Measurements from ENCODE around the gene PPP1R13B.

Gene PPP1R13B

DNA sequence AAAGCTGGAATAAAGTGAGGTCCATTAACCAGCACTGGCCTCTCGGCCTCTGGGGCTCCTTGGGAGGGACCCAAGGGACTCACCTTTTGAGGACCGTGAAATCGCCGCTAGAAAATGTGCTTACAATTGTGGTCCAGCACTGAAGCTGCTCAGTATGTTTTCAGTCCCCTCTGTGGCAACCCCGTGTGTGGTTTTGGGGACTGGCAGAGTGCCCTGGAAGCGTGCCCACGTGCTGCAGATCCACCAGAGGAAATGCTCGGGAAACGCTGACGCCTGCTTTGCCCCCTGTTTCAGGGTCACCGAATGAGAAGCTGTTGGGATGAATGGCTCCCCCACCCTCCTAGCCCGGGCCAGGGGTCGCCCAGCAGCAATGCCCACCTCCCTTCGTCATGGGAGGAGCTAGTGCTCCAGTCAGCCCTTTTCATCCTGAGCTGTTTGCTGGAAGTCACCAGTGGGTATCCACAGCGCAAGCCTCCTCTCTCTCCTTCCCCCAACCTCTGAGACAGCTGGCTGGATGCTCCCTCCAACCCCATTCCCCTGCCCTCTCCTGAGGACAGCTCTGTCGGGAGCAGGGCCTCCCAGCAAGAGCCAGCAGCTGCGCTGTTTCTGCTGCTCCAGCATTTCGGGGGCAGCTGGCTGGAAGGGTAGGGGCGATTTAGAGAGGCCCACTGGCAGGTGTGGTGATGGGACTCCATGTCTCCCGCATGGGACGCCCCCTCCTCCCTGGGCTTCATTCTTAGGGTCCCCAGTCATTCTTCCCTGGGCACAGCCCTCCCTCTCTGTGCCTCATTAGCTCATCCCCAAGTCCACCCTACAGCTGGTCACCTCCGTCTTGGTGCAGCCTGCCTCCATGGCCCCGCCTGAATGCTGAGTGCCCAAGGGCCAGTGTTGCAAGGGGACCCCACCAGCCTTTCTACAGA, 33.2 kb upstream of the PPP1R13B start:
- DNase-seq (ENCODE audit: low read depth in 1 of 2, low spot score in 1 of 2) = no peak

DNA sequence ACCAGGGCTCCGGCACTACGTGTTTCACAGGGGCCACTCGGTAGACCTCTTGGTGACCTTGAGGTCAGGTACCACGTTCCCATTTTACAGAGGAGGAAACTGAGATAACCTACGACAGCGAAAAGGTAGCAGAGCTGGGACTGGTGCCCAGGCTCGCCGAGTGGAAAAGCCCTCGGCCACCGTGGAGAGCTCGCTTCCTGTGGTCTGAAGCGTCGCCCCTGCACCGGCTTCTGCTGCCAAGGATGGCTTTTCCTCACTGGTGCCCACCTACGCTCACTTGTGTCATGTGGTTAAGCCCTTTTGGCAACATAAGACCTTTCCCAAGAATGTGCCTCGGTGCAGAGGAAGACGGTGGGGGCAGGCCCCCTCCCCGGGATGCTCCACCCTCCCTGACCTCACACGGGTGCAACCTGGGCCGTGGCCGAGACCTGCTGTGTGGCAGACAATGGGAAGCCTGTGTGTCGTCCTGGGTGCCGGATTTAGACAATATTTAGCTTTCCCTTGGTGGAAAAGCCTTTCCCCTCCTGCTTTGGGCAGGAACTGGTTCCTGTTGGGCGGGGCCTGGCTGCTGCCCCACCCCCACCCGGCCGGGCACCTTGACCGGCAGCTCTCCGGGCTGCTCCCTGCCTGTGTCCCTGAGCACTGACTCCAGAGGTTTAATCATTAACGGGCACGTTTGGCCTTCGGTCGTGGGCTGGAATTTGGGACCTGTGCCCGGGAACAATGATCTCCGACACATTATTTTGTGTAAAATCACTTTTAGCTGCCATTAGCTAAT, 32.4 kb upstream of the PPP1R13B start:
- DNase-seq (ENCODE audit: low read depth in 1 of 2, low spot score in 1 of 2) = no peak

DNA sequence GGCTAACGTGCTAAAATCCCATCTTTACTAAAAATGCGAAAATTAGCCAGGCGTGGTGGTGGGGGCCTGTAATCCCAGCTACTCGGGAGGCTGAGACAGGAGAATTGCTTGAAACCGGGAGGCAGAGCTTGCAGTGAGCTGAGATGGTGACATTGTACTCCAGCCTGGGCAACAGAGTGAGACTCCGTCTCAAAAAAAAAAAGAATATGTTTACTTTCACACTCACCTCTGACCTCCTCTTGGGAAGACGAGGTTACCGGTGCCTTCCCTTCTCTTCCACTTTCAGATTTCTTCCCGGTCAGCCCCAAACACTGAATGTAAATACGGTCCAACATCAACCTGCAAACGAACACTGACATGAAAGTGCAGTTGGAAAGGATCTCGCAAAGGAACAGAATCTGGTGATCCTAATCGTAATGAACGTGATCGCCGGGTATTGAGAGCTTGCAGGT, 31.8 kb upstream of the PPP1R13B start:
- DNase-seq (ENCODE audit: low read depth in 1 of 2, low spot score in 1 of 2) = no peak

DNA sequence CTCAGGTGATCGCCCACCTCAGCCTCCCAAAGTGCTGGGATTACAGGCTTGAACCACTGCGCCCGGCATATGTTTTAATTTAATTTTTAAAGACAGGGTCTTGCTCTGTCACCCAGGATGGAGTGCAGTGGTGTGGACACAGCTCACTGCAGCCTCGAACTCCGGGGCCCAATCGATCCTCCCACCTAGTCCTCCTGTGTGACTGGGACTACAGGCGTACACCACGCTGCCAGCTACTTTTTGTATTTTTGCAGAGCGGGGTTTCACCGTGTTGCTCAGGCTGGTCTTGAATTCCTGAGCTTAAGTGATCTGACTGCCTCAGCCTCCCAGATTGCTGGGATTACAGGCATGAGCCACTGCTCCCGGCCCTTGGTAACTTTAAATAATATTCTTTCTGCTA, 30.8 kb upstream of the PPP1R13B start:
- no peak for DNase-seq (ENCODE audit: low read depth in 1 of 2, low spot score in 1 of 2)

DNA sequence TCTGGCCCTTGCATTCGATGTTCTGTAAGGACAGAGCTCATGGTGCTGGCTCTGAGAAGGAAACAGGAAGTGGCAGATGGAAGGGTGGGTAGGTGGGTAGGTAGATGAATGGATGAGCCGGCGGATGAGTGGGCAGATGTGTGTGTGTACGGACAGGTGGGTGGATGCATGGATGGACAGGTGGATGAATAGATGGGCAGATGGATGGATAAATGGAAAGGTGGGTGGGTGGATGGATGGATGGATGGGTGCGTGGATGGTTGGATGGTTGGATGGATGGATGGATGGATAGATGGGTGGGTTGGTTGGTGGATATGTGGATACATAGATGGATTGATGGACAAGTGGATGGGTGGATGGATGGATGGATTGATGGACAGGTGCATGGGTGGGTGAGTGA, 27.6 kb upstream of the PPP1R13B start:
- DNase-seq (ENCODE audit: low read depth in 1 of 2, low spot score in 1 of 2) = no peak

DNA sequence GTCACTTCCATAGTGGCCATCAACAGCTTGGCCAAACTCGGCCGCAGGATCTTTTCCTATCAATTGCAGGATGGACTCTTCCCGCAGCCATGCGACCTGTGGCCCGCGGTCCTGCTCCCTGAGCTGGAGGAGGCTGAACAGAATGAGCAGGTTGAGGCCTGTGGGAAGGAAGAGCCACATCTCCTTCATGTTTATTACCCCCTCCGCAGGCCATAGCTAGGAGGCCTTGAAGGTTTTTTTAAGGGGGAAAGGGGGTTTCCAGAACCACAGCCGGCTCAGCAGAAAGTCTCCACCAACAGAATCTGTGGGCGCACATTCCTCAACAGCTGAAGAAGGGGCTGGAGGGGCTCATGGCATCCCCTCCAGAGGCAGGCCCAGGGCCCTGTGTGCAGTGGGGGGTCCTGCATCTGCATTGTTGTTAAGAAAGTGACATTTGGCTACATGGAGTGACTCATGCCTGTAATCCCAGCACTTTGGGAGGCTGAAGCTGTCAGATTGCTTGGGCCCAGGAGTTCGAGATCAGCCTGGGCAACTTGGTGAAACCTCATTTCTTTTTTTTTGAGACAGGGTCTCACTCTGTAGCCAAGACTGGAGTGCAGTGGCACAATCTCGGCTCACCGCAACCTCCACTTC, 25.2 kb upstream of the PPP1R13B start:
- DNase-seq (ENCODE audit: low read depth in 1 of 2, low spot score in 1 of 2) = no peak

DNA sequence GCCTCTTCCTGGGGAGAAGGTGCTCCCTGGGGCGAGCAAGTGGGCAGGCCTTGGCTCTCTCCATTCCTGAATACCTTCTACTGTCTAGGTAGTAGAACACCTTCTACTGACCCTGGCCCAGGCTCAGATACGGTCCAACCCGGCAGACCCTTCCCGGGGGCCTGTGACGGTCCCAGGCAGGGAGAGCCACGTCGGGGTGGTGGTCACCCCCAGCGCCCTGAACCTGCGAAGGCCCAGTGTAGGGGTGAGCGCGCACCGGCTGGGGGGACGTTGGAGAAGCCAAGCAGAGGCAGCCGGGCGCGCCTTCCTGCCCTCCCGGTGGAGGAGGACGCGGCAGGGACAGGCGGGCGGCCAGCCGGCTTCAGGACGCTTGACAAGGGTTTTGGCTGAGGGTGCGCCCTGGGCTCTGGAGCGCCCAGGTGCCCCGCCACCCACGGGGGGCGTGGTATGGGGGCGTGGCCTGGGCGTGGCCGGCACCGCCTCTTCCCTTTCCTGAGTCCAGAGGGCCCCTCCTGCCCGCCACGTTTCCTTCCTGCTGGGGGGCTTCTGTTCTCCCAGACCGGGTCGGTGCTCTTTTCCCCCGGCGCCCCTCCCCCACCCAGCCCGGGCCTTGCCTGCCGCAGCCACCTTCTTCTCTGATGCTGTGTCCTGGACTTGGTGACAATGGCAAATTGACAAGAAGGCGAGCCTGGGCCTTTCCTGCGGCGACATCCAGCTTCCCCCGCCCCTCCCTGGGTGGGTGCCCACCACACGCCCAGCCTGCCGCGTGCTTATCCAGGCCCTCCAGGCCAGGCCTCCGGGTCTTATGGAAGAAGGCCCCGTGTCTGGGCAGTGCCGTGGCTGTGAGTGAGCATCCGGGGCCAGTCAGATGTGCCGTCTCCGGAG, 24.5 kb upstream of the PPP1R13B start:
- DNase-seq (ENCODE audit: low read depth in 1 of 2, low spot score in 1 of 2) = peak; percentile 32 to 54

DNA sequence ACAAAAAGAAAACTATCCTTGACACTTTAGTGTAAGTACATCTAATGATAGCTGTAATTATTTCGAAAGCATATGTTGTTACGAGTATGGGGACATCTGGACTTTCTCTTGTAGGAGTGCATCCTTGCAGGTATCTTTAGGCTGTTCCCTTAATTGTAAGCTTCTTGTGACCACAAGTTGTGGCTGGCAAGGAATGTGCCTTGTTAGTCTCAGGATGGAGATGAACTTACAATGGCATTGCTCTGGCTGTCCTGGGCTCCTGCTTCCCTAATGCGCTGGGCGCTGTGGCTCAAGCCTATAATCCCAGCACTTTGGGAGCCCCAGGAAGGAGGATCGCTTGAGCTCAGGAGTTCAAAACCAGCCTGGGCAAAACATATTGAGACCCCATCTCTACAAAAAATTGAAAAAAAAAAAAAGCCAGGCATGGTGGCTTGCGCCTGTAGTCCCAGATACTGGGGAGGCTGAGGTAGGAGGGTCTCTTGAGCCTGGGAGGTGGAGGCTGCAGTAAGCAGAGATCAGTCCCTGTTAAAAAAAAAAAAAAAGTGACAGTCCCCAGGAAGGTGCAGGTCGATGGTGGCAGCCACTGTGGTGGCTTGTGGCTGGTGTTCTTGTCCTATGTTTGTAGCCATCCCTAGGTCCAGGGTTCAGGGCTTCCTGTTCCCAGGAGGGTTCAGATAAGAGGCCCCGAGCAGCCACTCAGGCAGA, 23.7 kb upstream of the PPP1R13B start:
- DNase-seq (ENCODE audit: low read depth in 1 of 2, low spot score in 1 of 2) = no peak

DNA sequence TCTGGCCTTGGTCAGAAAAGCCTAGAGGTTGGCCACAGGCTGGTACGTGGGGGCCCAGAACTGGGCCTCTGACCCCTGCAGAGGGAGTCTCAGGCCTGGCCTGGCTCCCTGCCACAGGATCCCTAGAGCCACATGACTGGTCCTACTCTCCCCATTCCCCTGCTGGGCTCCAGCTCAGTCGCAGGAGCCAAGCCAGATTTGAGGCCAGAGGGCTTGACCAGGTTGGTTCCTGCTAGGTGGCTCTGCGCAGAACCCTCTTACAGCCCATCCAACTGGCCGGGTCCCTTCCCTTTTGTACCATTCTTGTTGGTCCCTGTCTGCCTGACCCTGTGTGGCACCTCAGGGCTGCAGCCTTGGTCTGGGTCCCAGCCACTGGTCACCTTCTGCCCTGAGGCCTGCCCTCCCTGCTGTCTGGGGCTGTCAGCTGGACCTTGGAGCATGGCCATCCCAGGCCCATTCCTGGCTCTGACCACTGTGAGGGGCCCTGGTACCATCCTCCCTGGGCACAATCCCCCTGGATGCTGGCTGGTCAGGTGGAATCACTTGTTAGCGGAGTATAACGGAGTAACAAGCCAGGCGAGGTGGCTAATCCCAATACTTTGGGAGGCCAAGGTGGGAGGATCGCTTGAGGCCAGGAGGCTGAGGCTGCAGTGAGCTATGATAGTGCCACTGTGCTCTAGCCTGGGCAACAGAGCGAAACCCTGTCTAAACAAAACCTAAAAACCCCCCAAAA, 22.9 kb upstream of the PPP1R13B start:
- no peak for DNase-seq (ENCODE audit: low read depth in 1 of 2, low spot score in 1 of 2)

DNA sequence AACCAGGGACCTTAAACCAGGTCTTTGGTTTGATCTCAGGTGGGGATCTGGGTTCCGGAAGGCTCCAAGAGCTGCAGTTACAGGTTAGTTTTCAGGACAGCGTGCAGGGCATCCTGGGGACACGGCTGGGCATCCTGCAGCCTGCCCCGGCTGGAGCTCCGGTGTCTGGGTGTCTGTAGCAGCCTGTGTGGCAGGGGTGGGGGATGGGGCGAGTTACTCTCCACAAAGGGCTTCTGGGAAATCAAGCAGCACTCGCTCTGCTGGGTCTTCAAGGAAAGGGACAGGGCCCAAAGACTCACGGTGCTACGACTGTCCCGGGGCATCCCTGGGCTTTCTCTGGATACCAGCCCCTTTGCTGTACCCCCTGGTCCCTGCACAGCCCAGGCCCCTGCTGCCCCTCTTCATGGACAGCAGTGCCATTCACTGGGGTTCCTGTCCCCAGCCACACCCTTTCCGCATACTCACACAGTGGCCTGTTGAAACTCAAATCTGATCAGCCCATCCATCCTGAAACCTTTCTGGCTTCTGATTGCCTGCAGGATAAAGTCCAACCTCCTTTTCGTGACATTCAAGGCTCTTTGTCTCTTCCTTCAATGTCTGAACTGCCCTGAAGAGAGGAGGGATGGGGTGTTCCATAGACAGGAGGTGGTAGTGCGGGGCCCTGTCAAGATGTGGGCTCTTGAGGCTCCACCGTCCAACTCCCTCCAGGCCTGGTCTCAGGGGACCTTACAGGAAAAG, 22.2 kb upstream of the PPP1R13B start:
- DNase-seq (ENCODE audit: low read depth in 1 of 2, low spot score in 1 of 2) = no peak

DNA sequence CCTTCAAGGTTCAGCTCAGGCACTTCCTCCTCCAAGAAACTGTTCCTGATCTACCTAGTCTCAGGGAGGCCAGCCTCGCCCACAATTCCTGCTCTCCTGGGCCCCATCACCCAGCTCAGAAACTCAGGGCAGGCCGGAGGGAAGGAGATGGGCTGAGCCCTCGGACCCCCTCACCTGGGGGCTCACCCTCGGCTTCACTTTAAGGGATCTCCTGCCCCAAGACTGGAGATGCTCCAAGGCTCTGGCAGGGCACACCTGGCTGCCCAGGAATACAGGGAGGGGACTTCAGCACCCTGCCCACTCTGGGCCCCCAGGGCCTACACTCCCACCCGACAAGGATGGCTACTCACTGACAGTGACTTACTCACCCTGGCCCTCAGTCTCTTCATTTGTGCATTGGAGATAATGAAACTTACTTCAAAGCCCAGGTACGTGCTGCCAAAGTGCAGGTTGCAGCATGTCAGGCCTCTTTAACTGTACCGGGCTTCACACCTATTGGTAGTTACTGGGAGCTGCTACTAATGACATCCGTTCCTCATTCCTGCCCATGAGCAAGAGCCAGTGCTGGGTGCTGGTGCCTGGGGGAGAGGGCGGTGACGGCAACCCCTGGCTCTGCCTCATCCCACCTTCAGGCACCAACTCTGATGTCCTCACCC, 21.0 kb upstream of the PPP1R13B start:
- no peak for DNase-seq (ENCODE audit: low read depth in 1 of 2, low spot score in 1 of 2)

DNA sequence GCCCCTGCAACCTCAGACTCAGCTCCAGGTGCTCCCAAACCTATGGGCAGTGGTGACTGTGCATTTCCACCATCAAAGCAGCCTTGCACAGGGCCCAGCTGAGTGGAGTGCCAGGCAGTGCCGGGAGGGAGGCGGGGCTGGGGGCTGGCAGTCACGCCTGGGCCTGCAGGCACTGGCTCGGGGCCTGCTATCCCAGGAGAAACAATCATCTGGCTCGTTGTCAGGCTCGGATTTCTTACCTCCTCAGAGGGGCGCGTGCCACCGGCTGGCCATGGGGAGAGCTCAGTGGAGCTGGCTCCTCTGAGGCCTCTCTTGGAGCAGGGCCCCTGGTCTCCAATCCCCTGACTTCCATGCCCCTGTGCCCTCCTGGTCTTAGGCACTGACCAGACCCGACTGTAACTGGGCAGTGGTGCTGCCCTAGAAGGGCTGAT, 20.2 kb upstream of the PPP1R13B start:
- DNase-seq (ENCODE audit: low read depth in 1 of 2, low spot score in 1 of 2) = no peak

DNA sequence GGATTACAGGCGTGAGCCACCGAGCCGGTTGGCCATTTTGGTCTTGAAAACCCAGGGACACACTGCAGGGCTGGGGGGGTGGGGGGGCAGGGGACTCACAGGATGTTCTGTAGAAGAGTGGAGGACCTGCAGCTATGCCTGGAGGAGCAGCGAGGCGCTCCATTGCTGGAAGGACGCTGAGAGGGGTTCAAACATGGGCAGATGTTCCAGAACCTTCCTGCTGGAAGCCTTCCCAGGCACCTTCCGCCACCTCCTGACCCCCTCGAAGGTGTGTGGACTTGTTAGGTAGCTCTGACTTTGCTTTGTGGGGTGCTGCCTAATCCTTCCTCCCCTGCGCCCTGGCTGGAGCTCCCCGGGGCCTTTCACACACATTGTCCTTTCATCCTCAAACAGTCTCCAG, 19.6 kb upstream of the PPP1R13B start:
- no peak for DNase-seq (ENCODE audit: low read depth in 1 of 2, low spot score in 1 of 2)

DNA sequence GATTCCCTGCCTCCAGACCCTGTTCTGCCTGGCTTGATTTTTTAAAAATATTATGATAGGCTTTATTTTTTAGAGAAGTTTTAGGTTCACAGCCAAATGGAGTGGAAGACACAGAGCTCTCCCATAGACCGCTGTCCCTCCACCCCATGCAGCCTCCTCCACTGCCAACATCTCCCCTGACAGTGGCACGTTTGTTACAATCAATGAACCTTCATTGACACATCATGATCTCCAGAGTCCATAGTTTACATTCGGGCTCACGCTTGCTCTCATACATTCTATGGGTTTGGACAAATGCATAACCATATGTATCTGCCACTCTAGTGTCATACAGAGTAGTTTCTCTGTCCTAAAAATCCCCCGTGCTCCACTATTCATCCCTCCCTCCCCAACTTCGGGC, 15.9 kb upstream of the PPP1R13B start:
- no peak for DNase-seq (ENCODE audit: low read depth in 1 of 2, low spot score in 1 of 2)

DNA sequence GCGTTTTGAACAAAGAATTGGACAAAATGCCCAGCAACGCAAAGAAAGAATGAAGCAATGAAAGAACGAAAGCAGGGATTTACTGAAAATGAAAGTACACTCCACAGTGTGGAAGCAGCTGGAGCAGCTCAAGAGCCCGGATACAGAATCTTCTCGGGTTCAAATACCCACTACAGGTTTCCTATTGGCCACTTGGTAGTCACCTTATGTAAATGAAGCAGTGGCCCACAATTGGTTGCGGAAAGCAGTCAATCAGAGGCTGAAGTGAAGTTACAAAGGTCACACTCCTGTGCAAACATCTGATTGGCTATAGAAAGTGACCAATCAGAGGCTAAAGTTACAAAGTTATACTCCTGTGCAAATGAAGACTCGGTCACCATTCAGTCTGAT, 15.0 kb upstream of the PPP1R13B start:
- DNase-seq (ENCODE audit: low read depth in 1 of 2, low spot score in 1 of 2) = no peak

DNA sequence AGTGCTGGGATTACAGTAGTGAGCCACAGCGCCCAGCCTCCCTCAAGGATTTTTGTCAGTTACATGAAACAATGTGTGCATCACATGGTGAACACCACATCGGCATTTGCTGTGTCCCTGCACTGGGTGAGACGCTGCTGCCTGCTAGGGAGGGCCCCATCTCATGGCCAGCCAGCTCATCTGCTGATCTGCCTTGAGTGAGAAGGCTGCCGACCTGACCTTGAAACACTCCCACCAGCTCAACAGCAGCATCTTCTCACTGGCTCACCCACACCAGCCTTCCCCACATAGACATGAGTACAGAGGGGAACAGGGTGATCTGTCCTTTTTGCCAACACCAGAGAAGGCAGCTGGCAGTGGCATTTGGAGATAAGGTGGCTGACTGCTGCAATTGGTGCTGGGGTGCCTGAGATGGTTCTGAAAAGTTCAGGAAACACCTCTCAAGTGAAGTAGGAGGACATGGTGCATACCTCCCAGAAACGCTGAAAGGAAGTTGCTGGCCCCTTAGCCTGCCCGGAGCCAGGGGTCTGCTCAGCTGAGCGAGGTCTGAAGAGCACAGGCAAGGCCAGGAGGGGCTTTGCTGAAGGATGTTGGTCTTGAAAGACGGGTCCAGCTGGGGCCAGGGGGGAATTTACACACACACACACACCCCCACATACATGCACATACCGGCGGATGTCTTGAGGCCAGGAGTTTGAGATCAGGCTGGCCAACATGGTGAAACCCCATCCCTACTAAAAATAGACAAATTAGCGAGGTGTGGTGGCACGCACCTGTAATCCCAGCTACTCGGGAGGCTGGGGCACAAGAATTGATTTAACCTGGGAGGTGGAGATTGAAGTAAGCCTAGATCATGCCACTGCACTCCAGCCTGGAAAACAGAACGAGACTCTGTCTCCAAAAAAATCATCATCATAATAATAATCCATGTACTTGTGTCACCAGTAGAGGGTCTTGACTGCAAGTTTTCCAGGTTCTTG, 14.3 kb upstream of the PPP1R13B start:
- no peak for DNase-seq (ENCODE audit: low read depth in 1 of 2, low spot score in 1 of 2)
